ENCODE data around the gene CROT.
"Not testable (repeated sequence)": the region's sequence is repeated elsewhere in the genome, so short reads cannot be mapped to it uniquely, and the experiment has no call there.

Gene CROT

GRCh38 chr7:87345166-87345927, at the start of gene CROT:
Gene CROT (plus strand): TSS chr7:87345664. CDS start chr7:87349069, 3,405 bp downstream.
- peak; percentile 86 for DNase-seq

GRCh38 chr7:87300756-87301155, 44.7 kb upstream of the CROT start:
- no peak for DNase-seq

- DNase-seq = no peak
Observed at GRCh38 chr7:87310790-87311419, 34.6 kb upstream of the CROT start.

- DNase-seq = no peak
Observed at GRCh38 chr7:87312215-87312865, 33.1 kb upstream of the CROT start.

- DNase-seq = no peak
Observed at GRCh38 chr7:87316097-87316700, 29.3 kb upstream of the CROT start.

- no peak for DNase-seq
Observed at GRCh38 chr7:87316846-87317552, 28.5 kb upstream of the CROT start.

GRCh38 chr7:87317691-87318245, 27.7 kb upstream of the CROT start:
- DNase-seq = no peak

GRCh38 chr7:87318741-87319140, 26.7 kb upstream of the CROT start:
- no peak for DNase-seq

- DNase-seq = not testable (repeated sequence)
Observed at GRCh38 chr7:87319154-87319581, 26.3 kb upstream of the CROT start.

GRCh38 chr7:87322912-87323311, 22.6 kb upstream of the CROT start:
- no peak for DNase-seq

- DNase-seq = no peak
Observed at GRCh38 chr7:87325576-87326370, 19.7 kb upstream of the CROT start.

GRCh38 chr7:87328281-87328680, 17.2 kb upstream of the CROT start:
- no peak for DNase-seq

- no peak for DNase-seq
Observed at GRCh38 chr7:87330316-87330715, 15.1 kb upstream of the CROT start.

GRCh38 chr7:87330942-87331341, 14.5 kb upstream of the CROT start:
- DNase-seq = no peak

GRCh38 chr7:87331687-87332252, 13.7 kb upstream of the CROT start:
- DNase-seq = no peak

- no peak for DNase-seq
Observed at GRCh38 chr7:87332321-87332720, 13.1 kb upstream of the CROT start.

GRCh38 chr7:87336136-87336535, 9.3 kb upstream of the CROT start:
- DNase-seq = no peak

- DNase-seq = no peak
Observed at GRCh38 chr7:87337331-87337730, 8.1 kb upstream of the CROT start.

- no peak for DNase-seq
Observed at GRCh38 chr7:87339373-87339897, 6.0 kb upstream of the CROT start.

- peak; percentile 35 for DNase-seq
Observed at GRCh38 chr7:87341441-87341840, 4.0 kb upstream of the CROT start.

GRCh38 chr7:87342231-87342630, 3.2 kb upstream of the CROT start:
- DNase-seq = no peak

Measured in DMS79 (cell line).